Activated T-cell treated with anti-CD3 and anti-CD28 coated beads, Interleukin-2, amount 50 U/mL, for 4 hours (primary cell): ENCODE measurements around the gene CAMK2B. TPM values are rescaled to one million over a fixed set of nuclear protein-coding genes. Genes with fewer than 3 reads are reported as not detected.
"Not testable (repeated sequence)": the region's sequence is repeated elsewhere in the genome, so short reads cannot be mapped to it uniquely, and the experiment has no call there.

Experiments
- ATAC-seq, 2 donors: fragments of 200-7000 bp; cut with Tn5 transposase; one replicate each; pipeline ENCODE4 v1.10.0; 2021
- DNase-seq: peaks from one replicate; pipeline ENCODE4 v3.0.0-alpha.2; 2020
- H3K27me3 Mint-ChIP-seq: one replicate; pipeline ENCODE4 v1.8.0; 2021; ENCODE audit warnings: low read depth, mixed read lengths
- H3K36me3 Mint-ChIP-seq: one replicate; pipeline ENCODE4 v1.8.0; 2022; ENCODE audit warnings: mixed read lengths; ENCODE audit not compliant: insufficient read depth
- H3K4me1 Mint-ChIP-seq: one replicate; pipeline ENCODE4 v1.8.0; 2021; ENCODE audit warnings: low read depth, mixed read lengths
- H3K4me3 Mint-ChIP-seq: one replicate; pipeline ENCODE4 v1.8.0; 2021; ENCODE audit warnings: mild to moderate bottlenecking, moderate library complexity, mixed read lengths
- H3K9me3 Mint-ChIP-seq: one replicate; pipeline ENCODE4 v1.8.0; 2021; ENCODE audit warnings: mixed read lengths
- total RNA-seq, 3 donors: library from RNA; stranded (reverse); gene quantifications; one replicate each; pipeline ENCODE4 v1.2.1, GENCODE V29; 2021

Gene CAMK2B
- total RNA-seq, 3 donors from 2014 or later, result 0.33 to 1.8 (median 1.6) TPM

- peak; percentile 92 for DNase-seq
- Mint-ChIP-seq H3K27me3 (peaks cover 10% of the 10 kb centered on the region), H3K36me3 (peaks cover 18% of the 10 kb centered on the region), H3K4me1 (peaks cover 28% of the 10 kb centered on the region), H3K9me3 (no peaks in the 10 kb centered on the region), H3K4me3 (peak within 1 kb of the TSS; percentile 89)
- ATAC-seq, result peak; percentile 100
Observed at GRCh38 chr7:44200699-44201461, 124.5 kb downstream of the CAMK2B start, which contains the start of gene YKT6. YKT6 (plus strand) TSS chr7:44200978; CDS start chr7:44201136, 158 bp downstream.

GRCh38 chr7:44200163-44200562, 125.2 kb downstream of the CAMK2B start:
- Mint-ChIP-seq H3K36me3 (peaks cover 14% of the 10 kb centered on the region), H3K4me3 (peak overlapping the region; percentile 70), H3K27me3 (peaks cover 12% of the 10 kb centered on the region), H3K4me1 (peaks cover 25% of the 10 kb centered on the region)
- not testable (repeated sequence) for H3K9me3 Mint-ChIP-seq, DNase-seq, ATAC-seq

GRCh38 chr7:44197474-44197873, 127.9 kb downstream of the CAMK2B start:
- ATAC-seq, result no peak
- H3K27me3 Mint-ChIP-seq, result peaks cover 17% of the 10 kb centered on the region
- no peak for DNase-seq
- H3K9me3 Mint-ChIP-seq, result no peaks in the 10 kb centered on the region
- no peaks in the 10 kb centered on the region for H3K36me3 Mint-ChIP-seq
- peaks cover 17% of the 10 kb centered on the region for H3K4me1 Mint-ChIP-seq
- H3K4me3 Mint-ChIP-seq, result no peak overlapping the region

GRCh38 chr7:44196450-44196872, 128.9 kb downstream of the CAMK2B start:
- peaks cover 22% of the 10 kb centered on the region for H3K27me3 Mint-ChIP-seq

GRCh38 chr7:44195889-44196288, 129.5 kb downstream of the CAMK2B start:
- no peak for DNase-seq

More at GRCh38 chr7:44196450-44196872, 128.9 kb downstream of the CAMK2B start:
- no peaks in the 10 kb centered on the region for H3K36me3 Mint-ChIP-seq
- ATAC-seq (no peak), DNase-seq (no peak)
- H3K9me3 Mint-ChIP-seq, result no peaks in the 10 kb centered on the region
- H3K4me3 Mint-ChIP-seq, result no peak overlapping the region
- H3K4me1 Mint-ChIP-seq, result peaks cover 7% of the 10 kb centered on the region

GRCh38 chr7:44194562-44195145, 130.7 kb downstream of the CAMK2B start:
- no peaks in the 10 kb centered on the region for H3K9me3 Mint-ChIP-seq
- peaks cover 25% of the 10 kb centered on the region for H3K27me3 Mint-ChIP-seq
- no peak for DNase-seq
- H3K4me3 Mint-ChIP-seq, result no peak overlapping the region
- H3K36me3 Mint-ChIP-seq, result no peaks in the 10 kb centered on the region
- peaks cover 3% of the 10 kb centered on the region for H3K4me1 Mint-ChIP-seq
- ATAC-seq, result no peak

More at GRCh38 chr7:44195889-44196288, 129.5 kb downstream of the CAMK2B start:
- Mint-ChIP-seq H3K36me3 (no peaks in the 10 kb centered on the region), H3K4me1 (peaks cover 5% of the 10 kb centered on the region), H3K27me3 (peaks cover 22% of the 10 kb centered on the region), H3K9me3 (no peaks in the 10 kb centered on the region), H3K4me3 (no peak overlapping the region)
- ATAC-seq, result no peak

- DNase-seq, result peak; percentile 27
- Mint-ChIP-seq H3K36me3 (no peaks in the 10 kb centered on the region), H3K4me3 (no peak overlapping the region), H3K27me3 (peaks cover 25% of the 10 kb centered on the region), H3K9me3 (no peaks in the 10 kb centered on the region), H3K4me1 (peaks cover 3% of the 10 kb centered on the region)
- ATAC-seq, result peak; percentile 83 to 90
Observed at GRCh38 chr7:44194069-44194468, 131.3 kb downstream of the CAMK2B start.

- Mint-ChIP-seq H3K4me3 (no peak overlapping the region), H3K27me3 (peaks cover 25% of the 10 kb centered on the region), H3K9me3 (no peaks in the 10 kb centered on the region), H3K4me1 (peaks cover 3% of the 10 kb centered on the region), H3K36me3 (no peaks in the 10 kb centered on the region)
- peak in 1 of 2 donors; percentile 37 for ATAC-seq
- DNase-seq, result no peak
Observed at GRCh38 chr7:44193011-44193802, 132.2 kb downstream of the CAMK2B start.

- Mint-ChIP-seq H3K27me3 (peaks cover 16% of the 10 kb centered on the region), H3K36me3 (no peaks in the 10 kb centered on the region), H3K9me3 (no peaks in the 10 kb centered on the region), H3K4me1 (peaks cover 3% of the 10 kb centered on the region), H3K4me3 (no peak overlapping the region)
- ATAC-seq (no peak), DNase-seq (no peak)
Observed at GRCh38 chr7:44191171-44191570, 134.2 kb downstream of the CAMK2B start.

GRCh38 chr7:44189993-44190872, 135.2 kb downstream of the CAMK2B start:
- no peaks in the 10 kb centered on the region for H3K9me3 Mint-ChIP-seq
- no peak overlapping the region for H3K4me3 Mint-ChIP-seq
- peaks cover 12% of the 10 kb centered on the region for H3K27me3 Mint-ChIP-seq
- ATAC-seq (no peak), DNase-seq (no peak)
- H3K36me3 Mint-ChIP-seq, result no peaks in the 10 kb centered on the region
- H3K4me1 Mint-ChIP-seq, result peaks cover 3% of the 10 kb centered on the region

GRCh38 chr7:44189286-44189992, 136.0 kb downstream of the CAMK2B start, which contains the start of gene GCK:
GCK (minus strand) TSS chr7:44189439; CDS start chr7:44188953, 486 bp downstream.
- Mint-ChIP-seq H3K27me3 (peaks cover 12% of the 10 kb centered on the region), H3K36me3 (no peaks in the 10 kb centered on the region), H3K4me3 (no peak within 1 kb of the TSS), H3K9me3 (no peaks in the 10 kb centered on the region), H3K4me1 (peaks cover 3% of the 10 kb centered on the region)
- ATAC-seq, result no peak
- DNase-seq, result no peak

GRCh38 chr7:44188480-44189225, 136.7 kb downstream of the CAMK2B start:
- DNase-seq, result no peak
- Mint-ChIP-seq H3K9me3 (no peaks in the 10 kb centered on the region), H3K36me3 (no peaks in the 10 kb centered on the region), H3K27me3 (peaks cover 8% of the 10 kb centered on the region), H3K4me3 (no peak overlapping the region), H3K4me1 (no peaks in the 10 kb centered on the region)
- no peak for ATAC-seq
